GM18520 (cell line): ENCODE data around the gene ASXL2.

Source experiments
- ATAC-seq: cut with Tn5 transposase; IDR thresholded peaks from one replicate; pipeline ENCODE4 v1.9.1; 2021; ENCODE audit not compliant: unreplicated experiment

Gene ASXL2

DNA sequence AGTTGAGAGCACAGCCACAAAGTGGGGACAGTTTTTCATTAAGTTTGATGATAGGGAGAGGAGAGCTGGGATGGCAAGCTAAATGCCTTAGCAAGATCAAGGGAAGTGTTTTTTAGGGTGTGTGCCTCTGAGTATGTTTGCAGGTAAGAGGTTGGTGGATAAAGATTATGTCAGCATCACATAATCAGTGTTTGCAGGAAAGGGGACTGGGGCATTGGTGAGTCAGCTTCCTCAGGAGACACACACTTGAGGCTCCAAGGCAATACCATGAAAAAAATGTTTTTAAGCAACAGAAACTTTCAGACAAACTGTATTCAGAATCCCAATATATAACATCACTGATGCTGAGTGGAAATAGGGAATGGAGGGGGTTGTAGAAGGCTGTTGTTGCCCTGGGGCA lies 179.5 kb downstream of the ASXL2 start:
- ATAC-seq = no peak

DNA sequence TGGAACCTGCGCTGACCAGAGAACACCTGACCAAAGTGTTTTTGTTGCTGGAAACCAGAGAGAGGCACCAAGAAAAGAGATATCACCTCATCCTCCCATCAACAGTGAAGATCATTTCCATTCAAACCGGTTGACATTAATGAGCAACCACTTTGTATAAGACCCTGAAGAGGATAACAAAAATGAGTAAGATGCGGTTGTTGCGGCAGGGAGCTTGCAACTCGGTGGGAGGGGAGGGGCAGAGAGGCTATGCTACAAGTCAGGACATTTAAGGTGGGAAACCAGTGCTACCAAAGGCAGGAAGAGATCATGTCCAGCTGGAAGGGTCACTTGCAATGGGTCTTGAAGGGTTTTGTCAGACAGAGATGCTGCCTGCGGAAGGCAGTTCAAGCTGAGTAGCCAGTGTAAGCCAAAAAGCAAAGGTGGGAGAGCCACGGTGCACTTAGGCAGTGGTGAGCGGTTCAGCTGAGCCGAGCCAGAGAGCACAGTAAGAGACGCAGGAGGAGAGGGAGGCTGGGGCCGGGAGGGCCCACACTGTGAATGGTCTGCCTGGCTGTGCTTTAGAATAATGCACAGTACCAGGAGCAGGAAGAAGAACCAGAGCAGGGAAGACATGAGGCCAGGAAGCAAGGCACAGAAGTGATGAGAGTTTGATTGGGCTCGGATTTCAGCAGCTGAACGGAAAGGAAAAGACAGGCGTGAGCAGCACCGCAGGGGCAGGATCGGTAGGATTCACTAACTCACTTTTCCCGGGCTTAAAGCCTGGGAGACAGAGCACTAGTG lies 180.5 kb downstream of the ASXL2 start:
- no peak for ATAC-seq

DNA sequence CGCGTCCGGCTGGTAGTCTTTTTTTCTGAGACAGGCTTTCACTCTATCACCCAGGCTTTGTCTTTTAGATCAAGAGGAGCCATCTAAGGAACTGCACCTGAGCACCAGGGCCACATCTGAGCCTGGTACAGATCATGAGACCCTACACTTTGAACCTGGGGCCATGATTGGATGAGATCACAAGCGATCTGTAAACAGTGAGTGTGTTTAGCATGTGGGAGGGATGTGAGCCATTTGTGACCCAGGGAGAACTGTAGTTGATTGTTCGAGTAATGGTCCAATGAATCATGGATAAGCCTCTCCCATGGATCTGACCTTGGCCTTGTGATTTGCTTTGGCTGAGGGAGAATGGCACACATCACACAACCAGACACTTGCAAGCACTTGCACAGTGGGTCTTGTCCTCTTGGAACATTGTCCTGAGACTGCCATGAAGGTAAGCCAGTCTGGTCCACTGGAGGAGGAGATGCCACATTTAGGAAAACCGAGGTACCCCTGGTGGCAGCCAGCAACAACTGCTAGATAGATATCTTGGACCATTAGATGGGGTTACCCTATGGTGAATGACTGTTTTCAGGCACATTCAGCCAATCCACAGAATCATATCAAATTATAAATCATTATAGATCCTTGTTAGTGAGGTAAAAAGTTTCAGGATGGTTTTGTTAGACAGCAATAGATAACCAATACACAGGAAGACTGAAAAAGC lies 185.4 kb downstream of the ASXL2 start:
- no peak for ATAC-seq

DNA sequence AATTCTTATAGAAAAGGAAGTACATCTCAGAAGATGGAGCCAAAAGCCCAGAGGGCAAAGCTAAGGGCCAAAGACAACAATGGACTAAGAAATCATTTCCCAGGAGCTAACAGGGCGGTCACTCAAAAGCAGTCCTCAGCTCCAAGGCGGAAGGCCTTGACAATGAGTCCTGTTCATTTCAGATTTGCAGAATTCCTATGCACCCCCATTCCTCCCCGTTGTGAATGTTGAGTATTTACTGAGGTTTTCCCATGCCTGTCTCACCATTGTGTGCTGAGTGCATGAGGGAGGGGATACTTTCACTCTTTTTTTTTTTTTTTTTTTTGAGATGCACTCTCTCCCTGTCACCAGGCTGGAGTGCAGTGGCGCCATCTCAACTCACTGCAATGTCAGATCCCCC lies 186.1 kb downstream of the ASXL2 start:
- ATAC-seq = no peak

- ATAC-seq = no peak
These were observed 188.2 kb downstream of the ASXL2 start for GRCh38 chr2:25690058-25690457.

DNA sequence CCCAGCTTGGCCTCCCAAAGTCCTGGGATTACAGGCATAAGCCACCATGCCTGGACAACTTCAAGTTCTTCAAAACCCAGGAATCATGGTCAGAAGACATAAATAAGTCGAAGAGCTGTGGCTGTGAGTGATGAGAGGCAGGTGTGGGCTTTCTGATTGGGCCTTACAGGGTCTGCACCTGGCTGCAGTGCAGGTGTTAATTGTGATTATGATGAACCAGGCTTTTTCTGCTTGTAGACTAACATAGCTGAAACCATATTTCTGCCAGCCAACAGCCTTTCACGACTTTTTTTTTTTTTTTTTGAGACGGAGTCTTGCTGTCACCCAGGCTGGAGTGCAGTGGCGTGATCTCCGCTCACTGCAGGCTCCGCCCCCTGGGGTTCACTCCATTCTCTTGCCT lies 190.1 kb downstream of the ASXL2 start:
- ATAC-seq = no peak

DNA sequence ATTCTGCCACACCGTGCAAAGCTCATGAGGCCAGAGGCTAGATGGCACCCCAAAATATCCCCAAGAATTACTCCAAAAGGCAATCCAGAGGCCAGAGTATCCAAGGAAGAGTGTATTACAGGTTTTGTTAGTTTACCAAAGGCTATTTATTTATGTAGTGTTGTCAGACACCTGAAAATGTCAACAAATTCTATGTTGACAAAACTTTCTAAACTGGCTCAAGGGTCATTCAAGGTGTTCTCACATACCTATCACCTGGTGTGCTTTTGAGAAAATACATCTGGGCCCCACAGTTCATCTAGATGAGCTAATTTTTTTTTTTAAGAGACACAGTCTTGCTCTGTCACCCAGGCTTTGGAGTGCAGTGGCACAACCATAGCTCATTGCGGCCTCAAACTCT lies 192.5 kb downstream of the ASXL2 start:
- no peak for ATAC-seq

- no peak for ATAC-seq
These were observed 193.5 kb downstream of the ASXL2 start for GRCh38 chr2:25684577-25685473.
